ENCODE measurements around the gene C19orf44. TPM values are rescaled to one million over a fixed set of nuclear protein-coding genes. Genes with fewer than 3 reads are reported as not detected.

The C19orf44 gene
- polyA plus RNA-seq, 1 donor (not counting 4 experiments of a cell fraction or from before 2014, with no cell fraction given), result 2.7 TPM

GRCh38 chr19:16457954-16458331 is 38.3 kb upstream of the C19orf44 start:
- peak overlapping the region; percentile 19 for H3K9ac ChIP-seq (ENCODE audit: control insufficient read depth, extremely low read depth, insufficient read depth, low read length)
- no peaks in the 10 kb centered on the region for H3K36me3 ChIP-seq (ENCODE audit: control insufficient read depth in 2 of 2, extremely low read depth in 1 of 2, insufficient read depth in 2 of 2, low read length in 2 of 2)
- H3K27me3 ChIP-seq (ENCODE audit: control insufficient read depth, extremely low read depth, insufficient read depth, low read length), result no peaks in the 10 kb centered on the region
- peaks cover 19% of the 10 kb centered on the region for H3K9me1 ChIP-seq (ENCODE audit: control insufficient read depth, extremely low read depth, insufficient read depth, low read length)
- peak overlapping the region; percentile 37 for H3K27ac ChIP-seq (ENCODE audit: control insufficient read depth, insufficient read depth, low read length)
- dilution Hi-C loops (cut with MboI; ENCODE audit: extremely low pct_ligation_motif_present, low sequenced_read_pairs), result no loop called here
- no peaks in the 10 kb centered on the region for H3K9me3 ChIP-seq (ENCODE audit: control insufficient read depth, low read depth, low read length)
- H4K20me1 ChIP-seq (ENCODE audit: control insufficient read depth, extremely low read depth, insufficient read depth, low read length), result peaks cover 17% of the 10 kb centered on the region
- TF ChIP-seq CTCF (optimal IDR thresholded peaks at IDR 0.05 in 1 of 3, IDR thresholded peaks at IDR 0.05 in 1 of 3, conservative IDR thresholded peaks at IDR 0.05 in 1 of 3; ENCODE audit: extremely low read depth in 1 of 3, insufficient read depth in 2 of 3, low read length in 3 of 3) (no peak), EZH2 (IDR thresholded peaks at IDR 0.05; ENCODE audit: low read length) (no peak)
- DNase-seq (ENCODE audit: low read depth, low spot score) (no peak), FAIRE-seq (no peak)
- peak overlapping the region; percentile 47 for H3K4me2 ChIP-seq (ENCODE audit: control insufficient read depth, extremely low read depth, insufficient read depth, low read depth, low read length)
- no peak overlapping the region for H2AFZ ChIP-seq (ENCODE audit: control insufficient read depth, low read length)
- peaks cover 87% of the 10 kb centered on the region for H3K79me2 ChIP-seq (ENCODE audit: control insufficient read depth, insufficient read depth, low read length)
- no peak overlapping the region for H3K4me3 ChIP-seq (ENCODE audit: control insufficient read depth in 2 of 3, extremely low read depth in 1 of 3, insufficient read depth in 2 of 3, low read depth in 1 of 3, low read length in 3 of 3)
- H3K4me1 ChIP-seq (ENCODE audit: control insufficient read depth, extremely low read depth, insufficient read depth, low read length), result peaks cover 34% of the 10 kb centered on the region

- Histone ChIP-seq H3K4me3 (ENCODE audit: control insufficient read depth in 2 of 3, extremely low read depth in 1 of 3, insufficient read depth in 2 of 3, low read depth in 1 of 3, low read length in 3 of 3) (no peak overlapping the region), H3K9me3 (ENCODE audit: control insufficient read depth, low read depth, low read length) (no peaks in the 10 kb centered on the region), H3K79me2 (ENCODE audit: control insufficient read depth, insufficient read depth, low read length) (peaks cover 91% of the 10 kb centered on the region), H3K4me1 (ENCODE audit: control insufficient read depth, extremely low read depth, insufficient read depth, low read length) (peaks cover 42% of the 10 kb centered on the region), H2AFZ (ENCODE audit: control insufficient read depth, low read length) (no peak overlapping the region), H4K20me1 (ENCODE audit: control insufficient read depth, extremely low read depth, insufficient read depth, low read length) (peaks cover 24% of the 10 kb centered on the region), H3K27me3 (ENCODE audit: control insufficient read depth, extremely low read depth, insufficient read depth, low read length) (no peaks in the 10 kb centered on the region), H3K27ac (ENCODE audit: control insufficient read depth, insufficient read depth, low read length) (no peak overlapping the region), H3K36me3 (ENCODE audit: control insufficient read depth in 2 of 2, extremely low read depth in 1 of 2, insufficient read depth in 2 of 2, low read length in 2 of 2) (no peaks in the 10 kb centered on the region), H3K9me1 (ENCODE audit: control insufficient read depth, extremely low read depth, insufficient read depth, low read length) (peaks cover 19% of the 10 kb centered on the region), H3K9ac (ENCODE audit: control insufficient read depth, extremely low read depth, insufficient read depth, low read length) (peak overlapping the region; percentile 39), H3K4me2 (ENCODE audit: control insufficient read depth, extremely low read depth, insufficient read depth, low read depth, low read length) (peak overlapping the region; percentile 47)
- dilution Hi-C loops (cut with MboI; ENCODE audit: extremely low pct_ligation_motif_present, low sequenced_read_pairs), result no loop called here
- TF ChIP-seq CTCF (optimal IDR thresholded peaks at IDR 0.05 in 1 of 3, IDR thresholded peaks at IDR 0.05 in 1 of 3, conservative IDR thresholded peaks at IDR 0.05 in 1 of 3; ENCODE audit: extremely low read depth in 1 of 3, insufficient read depth in 2 of 3, low read length in 3 of 3), result no peak
- DNase-seq (ENCODE audit: low read depth, low spot score), result no peak
- FAIRE-seq, result no peak
These were observed 37.5 kb upstream of the C19orf44 start for GRCh38 chr19:16458391-16459341.
